Stimulated activated CD8-positive, alpha-beta memory T cell treated with anti-CD3 and anti-CD28 coated beads, Interleukin-15, amount 100 ng/mL, for 4 hours (primary cell): Measurements from ENCODE around the gene MYO1H.

ENCODE experiments used
- DNase-seq, 2 donors: peaks; one replicate each; pipeline ENCODE4 v3.0.0-alpha.2; 2020; ENCODE audit warnings: low read depth in 2 of 2

Gene MYO1H

DNA sequence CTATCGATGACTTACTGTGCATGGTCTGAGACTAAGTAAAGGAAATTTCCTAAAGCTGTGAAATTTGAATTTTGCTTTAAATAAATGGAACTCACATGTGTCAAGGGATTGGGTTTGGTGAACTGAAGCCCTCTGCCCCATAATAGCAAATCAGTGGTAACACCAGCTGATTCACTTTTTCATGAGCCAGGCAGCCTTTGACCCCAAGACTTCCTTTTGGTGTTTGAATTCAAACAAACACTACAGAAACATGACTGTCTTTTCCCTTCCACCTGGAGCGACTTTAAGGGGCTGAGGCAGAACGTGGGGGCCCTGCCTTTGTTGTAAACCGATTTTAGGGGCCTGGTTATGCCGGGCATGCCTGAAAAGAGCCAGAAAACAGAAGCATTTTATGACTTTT, 100.6 kb downstream of the MYO1H start:
- no peak for DNase-seq

DNA sequence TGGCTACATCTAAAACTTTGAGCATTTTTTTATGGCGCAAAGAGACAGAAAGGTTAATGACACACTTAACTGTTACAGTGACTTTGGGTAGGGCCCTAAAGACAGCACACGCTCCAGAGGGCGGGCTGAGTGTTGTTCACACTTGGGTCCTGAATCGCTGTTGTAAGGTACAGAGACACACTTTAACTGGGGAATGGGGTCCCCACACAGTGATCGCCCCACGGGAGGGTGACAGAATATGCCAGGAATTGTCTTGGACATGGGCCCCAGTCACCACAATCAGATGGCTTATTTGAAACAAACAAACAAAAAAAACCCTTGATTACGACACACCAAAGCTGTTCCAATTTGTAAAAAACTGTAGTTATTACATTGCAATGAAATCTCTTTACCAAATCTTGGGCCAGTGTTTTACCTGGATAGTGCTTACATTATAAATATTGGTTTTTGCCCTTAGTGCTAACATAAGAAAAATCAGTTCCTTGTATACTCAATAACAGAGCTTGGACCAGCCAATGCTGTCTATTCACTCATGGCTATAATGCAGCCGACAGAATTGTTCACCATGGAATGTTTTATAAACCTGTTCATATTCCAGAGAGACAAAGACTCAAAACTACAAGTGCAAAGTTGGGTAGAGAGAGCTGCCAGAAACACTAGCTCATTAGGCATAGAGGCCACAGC, 101.1 kb downstream of the MYO1H start:
- no peak for DNase-seq

DNA sequence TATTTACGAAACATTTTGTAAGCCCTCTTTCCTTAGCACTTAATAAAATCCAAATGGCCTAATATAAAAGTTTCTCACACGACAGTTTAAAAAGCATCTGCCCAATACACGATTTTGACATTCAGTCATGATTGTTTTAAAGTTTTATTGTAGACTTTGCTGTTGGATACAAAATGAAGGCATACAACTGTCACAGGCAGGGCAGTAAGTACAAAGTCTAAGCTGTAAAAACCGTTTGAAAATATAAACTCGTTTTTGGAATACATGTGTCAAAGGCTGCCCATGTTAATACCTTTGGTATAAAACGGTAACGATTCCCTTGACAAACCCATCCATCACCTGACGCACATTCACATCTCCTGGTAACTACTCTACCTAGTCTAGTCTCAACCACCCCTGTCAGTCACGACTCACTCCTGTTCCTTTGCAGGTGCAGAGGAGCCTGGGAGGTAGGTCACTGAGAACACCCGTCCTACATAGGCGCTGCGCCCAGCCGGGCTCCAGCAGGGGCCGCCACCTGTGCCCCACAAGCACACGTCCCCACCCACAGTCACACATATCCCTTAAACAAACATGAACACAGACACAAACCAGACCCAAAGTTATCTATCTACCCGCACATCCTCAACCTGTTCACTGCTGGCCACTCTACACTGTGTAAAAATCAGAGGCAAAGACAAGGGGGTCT, 102.3 kb downstream of the MYO1H start:
- no peak for DNase-seq

DNA sequence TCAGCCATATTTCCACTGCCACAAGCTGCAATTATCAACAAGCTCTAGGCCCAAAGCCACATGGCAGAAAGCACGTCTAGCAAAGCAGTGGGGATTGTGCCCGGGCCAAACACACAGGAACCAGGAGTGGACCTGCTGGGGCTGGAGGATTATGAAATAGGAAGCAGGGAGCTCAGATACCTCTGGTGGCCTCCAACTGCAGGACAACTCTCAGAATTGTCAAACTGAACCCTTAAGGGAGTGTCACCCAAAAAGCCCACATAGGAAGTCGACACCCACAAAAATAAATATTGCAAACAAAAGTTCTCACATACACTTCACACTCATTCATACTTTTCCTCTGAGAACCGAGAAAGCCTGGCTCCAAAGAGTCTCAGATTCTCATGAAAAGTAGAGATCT, 103.3 kb downstream of the MYO1H start:
- no peak for DNase-seq

DNA sequence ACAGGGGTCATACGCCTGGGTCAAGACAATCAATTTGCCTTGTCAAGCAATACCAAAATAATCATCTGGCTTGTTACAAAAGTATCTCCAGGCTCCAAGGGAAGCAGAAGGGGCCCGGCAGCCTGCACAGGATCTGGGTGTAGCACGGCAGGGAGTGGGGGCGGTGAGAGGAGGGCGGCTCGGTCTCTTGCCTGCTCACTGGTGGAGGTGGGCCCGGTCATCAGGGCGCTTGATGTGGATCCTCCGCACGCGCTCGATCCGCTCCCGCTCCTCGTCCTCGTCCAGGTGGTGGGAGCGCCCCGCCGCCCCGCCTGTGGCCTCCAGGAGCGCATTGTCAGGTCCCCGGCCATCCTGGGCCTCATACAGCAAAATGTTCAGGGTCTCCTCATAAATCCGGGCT, 103.7 kb downstream of the MYO1H start:
- no peak for DNase-seq

DNA sequence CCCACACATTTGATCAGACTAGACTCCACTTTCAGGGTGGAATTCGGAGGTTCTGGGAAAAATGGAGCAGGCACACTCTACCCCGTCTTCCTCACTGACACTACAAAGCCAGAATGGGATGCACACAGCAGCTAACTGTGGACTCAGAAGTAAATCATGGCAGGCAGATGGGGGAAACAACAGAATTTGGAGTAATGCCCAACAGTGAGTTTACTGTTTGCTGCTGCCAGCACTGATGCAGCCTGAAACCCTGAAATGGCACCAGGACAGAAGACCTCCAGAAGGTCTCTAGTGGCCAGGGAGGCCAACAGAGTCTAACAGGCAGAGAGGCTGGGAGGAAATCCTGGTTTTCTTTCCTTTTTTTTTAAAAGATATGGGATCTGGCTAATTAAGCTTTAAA, 104.8 kb downstream of the MYO1H start:
- DNase-seq: no peak

DNA sequence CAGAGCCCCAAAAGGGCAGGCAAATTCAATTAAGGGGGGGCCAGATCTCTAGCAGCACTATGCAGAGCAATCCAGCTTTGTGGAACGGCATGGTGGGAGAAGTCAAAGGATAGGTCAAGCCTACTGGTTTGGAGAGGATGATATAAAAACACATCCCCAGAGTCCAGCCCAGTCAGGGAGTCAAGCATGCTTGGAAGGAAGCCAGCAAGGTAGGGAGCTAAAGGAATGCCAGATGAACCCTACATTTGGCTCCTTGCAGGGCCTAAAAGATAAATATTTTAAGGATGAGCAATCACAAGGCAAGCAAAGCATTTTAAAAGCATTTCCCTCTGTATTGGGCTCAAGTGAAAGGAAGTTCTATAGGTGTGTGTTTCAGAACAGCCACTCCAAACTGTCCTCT, 108.0 kb downstream of the MYO1H start:
- no peak for DNase-seq

DNA sequence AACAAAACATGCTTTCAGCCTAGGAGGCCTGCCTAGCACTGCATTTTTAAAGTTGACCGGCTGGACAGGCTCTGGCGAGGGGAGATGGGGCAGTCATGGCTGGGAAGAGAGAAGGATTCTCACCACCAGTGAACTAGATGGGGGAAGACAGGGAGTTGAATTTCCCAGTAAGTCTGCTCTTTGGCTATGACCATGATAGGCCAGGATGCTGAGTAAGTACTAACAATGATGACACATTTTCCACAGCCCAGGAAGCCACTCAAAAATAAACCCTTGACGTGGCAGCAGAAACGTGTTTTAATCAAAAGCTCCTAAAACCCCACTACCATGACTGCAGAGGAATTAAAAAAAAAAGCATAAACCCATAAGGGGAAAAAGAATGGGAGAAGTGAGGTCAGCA, 110.4 kb downstream of the MYO1H start:
- DNase-seq: no peak

DNA sequence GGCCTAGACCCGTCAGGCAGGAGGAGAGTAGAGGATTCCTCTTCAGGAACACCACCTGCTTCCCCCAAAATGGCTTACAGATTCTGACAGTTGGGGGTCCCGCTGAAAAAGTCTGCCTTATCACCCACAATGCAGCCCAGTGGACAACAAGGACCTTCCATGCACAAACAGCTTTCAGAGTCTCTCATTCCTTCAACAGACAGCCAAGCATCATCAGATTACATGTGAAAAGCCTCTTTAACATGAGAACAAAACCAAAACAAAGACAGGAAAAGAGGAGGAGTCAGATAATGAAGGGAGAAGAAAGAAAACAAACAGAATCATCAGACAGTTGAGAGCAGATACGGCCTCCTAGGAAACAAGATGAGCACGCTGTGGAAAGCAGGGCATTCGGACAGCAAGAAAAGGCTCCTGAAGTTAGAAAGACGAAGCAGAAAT, 111.1 kb downstream of the MYO1H start:
- DNase-seq: no peak

DNA sequence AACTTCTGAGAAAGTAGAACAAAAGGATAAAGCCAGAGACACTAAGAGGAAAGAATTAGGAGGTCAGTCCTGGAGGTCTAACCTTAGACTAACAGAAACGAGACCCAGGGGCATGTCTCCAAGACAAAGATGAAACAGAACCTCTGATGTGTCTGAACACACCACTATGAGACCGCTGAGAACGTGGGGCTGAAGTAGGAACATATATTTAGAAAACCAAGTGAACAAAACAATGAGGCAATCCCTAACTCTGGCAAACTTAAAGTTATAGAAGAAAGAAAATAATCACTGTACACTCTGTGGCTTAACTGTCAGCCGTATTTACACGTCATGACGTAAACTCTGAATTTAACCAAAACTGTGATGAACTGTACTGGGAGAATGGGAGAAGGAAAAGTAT, 111.5 kb downstream of the MYO1H start:
- DNase-seq: no peak

DNA sequence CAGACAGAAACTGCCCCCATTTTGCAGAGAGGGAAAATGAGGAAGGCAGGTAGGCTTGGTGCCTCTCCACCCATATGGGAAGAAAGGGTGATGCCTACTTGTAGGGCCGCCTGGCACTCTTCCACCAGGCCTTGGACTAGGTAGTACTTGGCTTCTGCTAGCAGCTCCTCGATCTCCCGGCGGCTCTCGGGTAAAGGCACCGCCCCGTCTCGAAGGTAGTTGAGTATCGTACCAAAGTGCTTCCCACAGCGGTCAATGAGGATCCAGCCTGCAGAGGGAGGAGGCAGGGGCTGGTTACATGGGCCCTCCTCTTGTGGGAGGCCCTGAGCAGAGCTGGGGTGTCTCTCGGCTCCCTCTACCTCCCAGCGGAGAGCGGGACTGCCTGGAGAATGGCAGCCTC, 112.8 kb downstream of the MYO1H start:
- no peak for DNase-seq

DNA sequence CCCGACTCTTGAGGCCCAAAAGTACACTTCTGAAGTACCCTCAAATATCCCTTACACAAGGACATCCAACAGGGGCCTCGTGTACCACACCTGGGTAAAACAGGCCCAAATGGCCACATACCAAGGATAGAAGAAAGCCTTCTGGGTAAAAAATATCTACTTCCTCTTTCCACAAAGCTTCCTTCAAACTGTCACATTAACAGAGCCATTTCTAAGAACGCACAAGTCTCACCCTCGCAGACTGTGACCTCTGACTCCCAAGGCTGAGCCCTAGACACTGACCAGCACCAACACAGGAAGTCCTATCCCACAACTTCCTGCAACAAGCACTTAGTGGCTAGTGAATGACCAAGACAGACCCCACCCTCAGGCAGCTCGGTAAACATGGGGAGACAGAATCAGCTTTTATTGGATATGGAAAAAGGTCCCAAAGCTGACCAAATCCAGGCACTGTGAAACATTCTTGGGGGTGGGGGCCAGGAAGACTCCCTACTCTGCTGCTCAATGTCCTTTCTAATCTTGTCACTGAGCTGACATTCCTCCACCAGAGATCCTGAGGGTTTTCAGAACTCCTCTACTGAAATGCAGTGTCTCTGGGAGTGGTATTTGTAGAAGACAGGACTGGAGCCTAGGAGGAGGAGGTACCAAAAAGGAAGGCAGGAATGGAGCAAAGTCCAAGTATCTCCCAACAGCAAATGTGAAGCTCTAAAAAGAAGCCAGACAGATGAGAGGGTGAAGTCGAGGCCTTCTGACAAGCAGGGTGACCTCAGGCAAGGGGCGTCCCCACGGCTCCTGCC, 113.5 kb downstream of the MYO1H start:
- DNase-seq: no peak

DNA sequence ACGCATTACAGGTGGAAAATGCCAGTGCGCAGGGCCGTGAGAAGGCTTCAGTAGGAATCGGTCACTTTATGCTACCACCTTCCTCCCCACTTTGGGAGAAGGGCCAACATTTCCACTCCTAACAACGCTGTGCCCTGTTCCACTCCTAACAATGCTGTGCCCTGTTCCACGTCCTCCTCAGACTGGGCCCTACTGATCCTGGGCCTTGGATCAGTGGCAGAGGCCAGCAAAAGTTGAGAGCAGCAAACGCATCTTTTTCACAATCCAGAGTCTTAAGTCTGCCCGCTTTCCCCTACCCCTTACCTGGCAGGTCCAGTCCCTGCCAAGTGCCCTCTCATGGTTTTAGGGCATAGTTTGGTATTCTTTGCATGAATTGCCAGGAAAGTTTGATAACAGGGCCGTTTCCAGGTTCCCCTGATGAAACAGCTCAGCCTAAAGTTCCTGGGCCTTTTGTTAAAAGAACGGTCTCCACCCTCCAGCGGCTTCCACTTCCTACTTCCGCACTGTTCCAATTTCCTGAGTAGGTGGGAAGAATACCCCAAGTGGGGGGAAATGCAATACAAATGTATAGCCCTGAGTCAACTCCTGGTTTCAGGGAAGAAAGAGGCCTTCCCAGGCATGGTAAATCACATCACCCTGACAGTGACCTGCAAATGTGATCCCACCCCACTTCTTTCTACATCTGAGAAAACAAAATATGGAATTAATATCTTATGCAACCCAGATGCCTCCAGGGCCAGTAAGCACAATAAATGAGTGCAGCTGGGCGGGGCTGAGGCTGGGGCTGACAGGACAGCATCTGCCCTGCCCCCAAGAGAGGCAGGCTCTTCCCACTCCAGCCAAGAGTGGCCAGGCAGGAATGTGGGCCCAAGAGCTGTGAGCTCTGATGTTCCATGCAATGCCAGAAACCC, 114.4 kb downstream of the MYO1H start:
- no peak for DNase-seq

DNA sequence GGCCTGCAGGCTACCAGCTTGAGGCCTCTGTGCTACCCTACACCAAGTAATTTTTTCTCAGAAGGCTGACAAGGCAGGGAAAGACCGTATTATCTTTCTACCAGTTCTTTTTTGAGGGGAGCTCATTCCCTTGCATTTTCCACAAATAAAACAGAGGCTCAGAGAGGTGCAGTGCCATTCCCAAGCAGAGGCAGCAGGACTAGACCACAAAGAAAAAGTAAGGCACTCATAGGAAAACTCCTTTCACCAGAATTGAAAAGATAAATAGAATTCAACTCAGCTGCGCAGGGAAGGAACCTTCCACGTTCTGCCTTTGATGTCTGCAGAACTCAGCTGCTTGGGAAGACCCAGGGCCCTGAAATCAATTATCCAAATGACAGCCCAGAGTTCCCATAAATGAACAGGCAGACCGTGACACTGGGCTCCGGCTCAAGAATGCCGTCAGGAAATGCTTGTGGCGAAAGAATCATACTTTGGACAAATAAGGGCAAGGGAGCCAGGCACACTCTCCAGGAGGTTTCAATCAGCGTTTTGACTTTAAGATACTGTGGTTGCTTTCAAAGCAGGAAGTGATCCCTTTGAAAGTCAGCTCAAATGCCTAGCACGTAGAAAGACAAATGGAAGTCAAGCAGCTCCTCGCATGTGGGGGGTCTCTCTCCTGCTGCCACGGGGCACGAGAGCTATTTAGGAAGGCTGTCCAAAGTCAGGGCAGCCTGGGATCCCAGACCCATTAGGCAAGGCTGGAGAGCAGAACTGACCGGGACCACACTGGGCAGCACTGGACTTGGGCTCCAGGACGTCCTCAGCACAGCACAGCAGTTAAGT, 115.4 kb downstream of the MYO1H start:
- DNase-seq: no peak

DNA sequence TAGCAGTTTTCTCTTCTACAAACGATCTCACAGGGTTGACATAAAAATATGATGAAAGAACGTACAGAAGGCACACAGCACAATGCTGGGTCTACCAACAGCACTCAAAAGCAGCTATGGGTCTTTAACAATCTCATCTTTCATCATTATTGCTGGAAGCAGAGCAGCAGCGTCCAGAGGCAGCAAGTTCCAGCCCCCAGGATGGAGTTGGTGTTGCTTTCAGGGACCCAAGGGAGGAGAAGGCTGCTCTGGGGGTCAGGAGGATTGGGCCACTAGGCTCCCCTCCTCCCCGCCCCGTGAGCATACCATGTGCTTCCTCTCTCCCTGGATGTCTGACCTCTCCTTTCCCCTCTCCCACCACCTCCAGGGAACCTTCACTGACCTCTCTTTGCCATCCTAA, 116.1 kb downstream of the MYO1H start:
- DNase-seq: no peak

DNA sequence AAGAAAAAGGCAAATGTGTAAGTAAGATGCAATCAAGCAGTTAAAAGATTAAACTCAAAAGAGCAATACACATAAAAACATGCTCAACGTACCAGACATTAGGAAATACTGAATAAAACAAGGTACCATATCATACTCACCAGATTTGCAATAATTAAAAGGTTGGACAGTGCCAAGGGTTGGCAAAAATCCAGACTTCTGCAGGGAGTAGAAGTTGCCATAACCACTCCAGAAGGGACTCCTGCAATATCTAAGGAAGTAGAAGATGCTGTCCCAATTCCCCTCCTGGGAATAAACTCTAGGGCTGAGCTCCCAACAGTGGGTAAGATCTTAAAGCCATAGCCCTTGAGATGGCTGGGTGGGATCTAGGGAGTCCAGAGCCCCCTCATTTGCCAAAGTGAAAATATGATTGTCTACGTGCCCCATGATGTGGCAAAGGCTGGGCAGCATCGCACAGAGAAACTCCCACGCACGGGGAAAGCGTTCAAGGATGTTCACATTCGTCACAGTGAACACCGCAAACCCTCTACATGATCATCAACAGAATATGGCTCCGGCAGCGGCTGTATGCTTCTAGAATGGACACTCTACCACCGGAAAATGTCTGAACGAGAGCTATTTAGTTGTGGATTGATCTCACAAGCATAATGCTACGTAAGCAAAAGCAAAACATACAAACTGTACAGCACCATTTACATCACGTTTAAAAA, 117.1 kb downstream of the MYO1H start:
- no peak for DNase-seq

DNA sequence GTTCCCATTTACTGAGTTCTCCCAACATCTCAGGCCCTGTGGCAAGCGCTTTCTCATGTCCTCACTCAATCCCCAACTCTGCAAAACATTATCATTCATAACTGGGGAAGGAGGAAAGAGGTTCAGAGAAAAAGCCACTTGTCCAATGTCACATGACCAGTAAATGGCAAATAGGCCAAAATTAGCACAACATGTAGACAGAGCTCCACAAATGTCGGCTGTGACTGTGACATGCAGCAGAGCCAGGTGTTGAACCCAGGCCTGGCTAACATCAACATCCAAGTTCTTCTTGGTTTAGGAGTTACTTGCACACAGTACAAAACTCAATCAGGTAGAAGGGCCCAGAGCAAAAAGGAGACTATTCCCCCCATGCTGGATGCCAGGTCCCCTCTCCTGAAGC, 118.6 kb downstream of the MYO1H start:
- DNase-seq: no peak

DNA sequence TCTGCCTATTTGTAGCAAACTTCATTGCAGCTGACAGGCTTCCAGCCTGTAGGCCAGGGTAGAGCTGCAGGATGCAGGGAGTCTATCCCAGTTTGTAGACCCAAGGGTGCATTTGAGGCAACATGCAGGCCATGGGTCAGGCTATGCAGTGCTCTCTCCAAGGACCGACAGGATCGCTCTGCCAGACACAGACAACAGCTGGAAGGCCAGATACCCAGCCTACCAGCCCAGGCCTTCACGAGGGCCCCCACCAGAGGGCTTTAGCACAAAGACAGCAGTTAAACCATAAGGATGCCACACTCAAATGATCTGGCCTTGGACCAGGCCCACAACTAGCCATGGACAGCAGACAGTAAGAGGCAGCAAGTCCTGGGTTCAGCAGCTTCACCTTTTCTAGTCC, 119.1 kb downstream of the MYO1H start:
- no peak for DNase-seq

DNA sequence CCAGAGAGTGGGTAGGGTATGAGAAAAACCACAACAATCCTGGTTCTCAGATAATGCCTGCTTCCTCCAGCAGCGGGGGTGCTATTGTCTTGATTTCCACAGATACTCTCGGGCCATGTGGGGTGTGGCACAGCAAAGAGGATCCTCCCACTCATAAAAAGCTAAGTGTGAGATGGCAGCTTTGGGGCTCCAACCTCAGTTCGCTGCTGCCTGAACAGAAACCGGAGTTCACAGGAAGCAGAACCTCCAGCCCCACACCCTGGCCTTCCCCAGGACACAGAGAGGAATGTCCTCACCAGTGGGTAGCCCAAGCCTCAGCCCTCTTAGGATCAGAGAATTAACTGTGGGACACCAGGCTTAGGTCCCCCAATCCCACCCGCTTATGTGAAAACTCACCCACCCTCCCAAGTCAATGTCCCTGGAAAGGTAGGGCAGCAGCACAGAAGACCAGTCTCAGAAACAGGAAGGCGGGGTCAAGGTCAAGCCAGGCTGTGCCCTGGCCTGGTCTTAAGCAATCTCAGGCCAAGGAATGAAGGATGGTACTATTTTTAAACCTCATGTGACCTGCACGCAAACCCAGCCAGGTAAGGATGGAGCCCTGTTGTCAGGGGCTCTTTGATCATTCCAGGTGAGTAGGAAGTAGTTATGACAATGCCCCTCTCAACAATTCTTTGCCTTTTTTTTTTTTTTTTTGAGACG, 120.4 kb downstream of the MYO1H start:
- DNase-seq: no peak

DNA sequence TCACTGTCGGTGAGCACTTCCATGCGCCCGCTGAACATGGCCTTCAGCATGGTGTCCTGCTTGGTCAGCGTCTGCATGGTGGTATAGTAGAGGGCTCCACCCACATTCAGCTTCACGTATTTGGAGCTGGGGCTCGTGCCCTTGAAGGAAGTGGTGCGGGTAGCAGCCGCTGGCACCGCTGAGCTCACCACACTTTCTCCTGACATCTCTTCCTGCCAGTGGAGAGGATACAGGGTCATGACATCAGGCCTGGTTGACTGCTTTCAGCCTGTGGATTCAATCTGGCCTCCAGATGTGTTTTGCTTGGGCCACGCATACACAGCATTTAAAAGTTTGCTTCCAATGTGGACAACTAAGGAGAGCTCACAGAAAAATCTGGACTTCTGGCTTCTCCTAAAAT, 121.8 kb downstream of the MYO1H start:
- no peak for DNase-seq
